Activated T-cell treated with anti-CD3 and anti-CD28 coated beads, Interleukin-2, amount 50 U/mL, for 4 hours (primary cell): ENCODE results near the gene TRMT61B. TPM values are rescaled to one million over a fixed set of nuclear protein-coding genes. Genes with fewer than 3 reads are reported as not detected.

Experiments
- ATAC-seq, 2 donors: fragments of 200-7000 bp; cut with Tn5 transposase; one replicate each; pipeline ENCODE4 v1.10.0; 2021
- DNase-seq: peaks from one replicate; pipeline ENCODE4 v3.0.0-alpha.2; 2020
- H3K27me3 Mint-ChIP-seq: one replicate; pipeline ENCODE4 v1.8.0; 2021; ENCODE audit warnings: low read depth, mixed read lengths
- H3K36me3 Mint-ChIP-seq: one replicate; pipeline ENCODE4 v1.8.0; 2022; ENCODE audit warnings: mixed read lengths; ENCODE audit not compliant: insufficient read depth
- H3K4me1 Mint-ChIP-seq: one replicate; pipeline ENCODE4 v1.8.0; 2021; ENCODE audit warnings: low read depth, mixed read lengths
- H3K4me3 Mint-ChIP-seq: one replicate; pipeline ENCODE4 v1.8.0; 2021; ENCODE audit warnings: mild to moderate bottlenecking, moderate library complexity, mixed read lengths
- H3K9me3 Mint-ChIP-seq: one replicate; pipeline ENCODE4 v1.8.0; 2021; ENCODE audit warnings: mixed read lengths
- total RNA-seq, 3 donors: library from RNA; stranded (reverse); gene quantifications; one replicate each; pipeline ENCODE4 v1.2.1, GENCODE V29; 2021

The TRMT61B gene
- 10 to 100 TPM; 18.4 to 21.2 (median 21.0) TPM for total RNA-seq

- no peaks in the 10 kb centered on the region for H3K9me3 Mint-ChIP-seq
- peak; percentile 97 for ATAC-seq
- H3K36me3 Mint-ChIP-seq, result peaks cover 9% of the 10 kb centered on the region
- H3K4me3 Mint-ChIP-seq, result peak within 1 kb of the TSS; percentile 99
- peak; percentile 97 for DNase-seq
- peaks cover 1% of the 10 kb centered on the region for H3K27me3 Mint-ChIP-seq
- H3K4me1 Mint-ChIP-seq, result peaks cover 30% of the 10 kb centered on the region
Measured at GRCh38 chr2:28870146-28870891, at the start of gene TRMT61B. TSS of gene TRMT61B (minus strand) at chr2:28870309. CDS start at chr2:28870277, 32 bp downstream.

GRCh38 chr2:28915939-28916338, 45.8 kb upstream of the TRMT61B start:
- Mint-ChIP-seq H3K9me3 (no peaks in the 10 kb centered on the region), H3K36me3 (peaks cover 32% of the 10 kb centered on the region), H3K4me1 (peaks cover 3% of the 10 kb centered on the region), H3K27me3 (no peaks in the 10 kb centered on the region), H3K4me3 (no peak overlapping the region)
- ATAC-seq, result no peak
- DNase-seq, result no peak

- no peaks in the 10 kb centered on the region for H3K27me3 Mint-ChIP-seq
- ATAC-seq, result no peak
- no peak overlapping the region for H3K4me3 Mint-ChIP-seq
- H3K4me1 Mint-ChIP-seq, result peaks cover 12% of the 10 kb centered on the region
- no peak for DNase-seq
- H3K9me3 Mint-ChIP-seq, result no peaks in the 10 kb centered on the region
- H3K36me3 Mint-ChIP-seq, result peaks cover 52% of the 10 kb centered on the region
Measured at GRCh38 chr2:28909655-28910353, 39.7 kb upstream of the TRMT61B start.

- Mint-ChIP-seq H3K9me3 (no peaks in the 10 kb centered on the region), H3K4me3 (no peak overlapping the region), H3K36me3 (peaks cover 56% of the 10 kb centered on the region), H3K4me1 (peaks cover 18% of the 10 kb centered on the region), H3K27me3 (no peaks in the 10 kb centered on the region)
- ATAC-seq (no peak), DNase-seq (no peak)
Measured at GRCh38 chr2:28908172-28908571, 38.1 kb upstream of the TRMT61B start.

- DNase-seq (no peak), ATAC-seq (no peak)
- peaks cover 60% of the 10 kb centered on the region for H3K36me3 Mint-ChIP-seq
- H3K4me1 Mint-ChIP-seq, result peaks cover 20% of the 10 kb centered on the region
- no peak overlapping the region for H3K4me3 Mint-ChIP-seq
- H3K27me3 Mint-ChIP-seq, result no peaks in the 10 kb centered on the region
- no peaks in the 10 kb centered on the region for H3K9me3 Mint-ChIP-seq
Measured at GRCh38 chr2:28906821-28907220, 36.7 kb upstream of the TRMT61B start.

- ATAC-seq, result no peak
- Mint-ChIP-seq H3K36me3 (peaks cover 62% of the 10 kb centered on the region), H3K4me1 (peaks cover 22% of the 10 kb centered on the region), H3K27me3 (no peaks in the 10 kb centered on the region), H3K9me3 (no peaks in the 10 kb centered on the region), H3K4me3 (no peak overlapping the region)
- no peak for DNase-seq
Measured at GRCh38 chr2:28906376-28906775, 36.3 kb upstream of the TRMT61B start.

- ATAC-seq (no peak), DNase-seq (no peak)
- Mint-ChIP-seq H3K36me3 (peaks cover 63% of the 10 kb centered on the region), H3K9me3 (no peaks in the 10 kb centered on the region), H3K4me3 (no peak overlapping the region), H3K4me1 (peaks cover 30% of the 10 kb centered on the region), H3K27me3 (no peaks in the 10 kb centered on the region)
Measured at GRCh38 chr2:28905533-28905932, 35.4 kb upstream of the TRMT61B start.

- Mint-ChIP-seq H3K4me3 (peak overlapping the region; percentile 19), H3K9me3 (no peaks in the 10 kb centered on the region), H3K36me3 (peaks cover 58% of the 10 kb centered on the region), H3K27me3 (no peaks in the 10 kb centered on the region), H3K4me1 (peaks cover 32% of the 10 kb centered on the region)
- DNase-seq, result no peak
- peak in 1 of 2 donors; percentile 36 for ATAC-seq
Measured at GRCh38 chr2:28904802-28905457, 34.8 kb upstream of the TRMT61B start.

- peaks cover 52% of the 10 kb centered on the region for H3K36me3 Mint-ChIP-seq
- H3K9me3 Mint-ChIP-seq, result no peaks in the 10 kb centered on the region
- H3K4me1 Mint-ChIP-seq, result peaks cover 37% of the 10 kb centered on the region
- no peaks in the 10 kb centered on the region for H3K27me3 Mint-ChIP-seq
- H3K4me3 Mint-ChIP-seq, result no peak overlapping the region
- ATAC-seq (no peak), DNase-seq (no peak)
Measured at GRCh38 chr2:28904295-28904694, 34.2 kb upstream of the TRMT61B start.

GRCh38 chr2:28902584-28902983, 32.5 kb upstream of the TRMT61B start:
- DNase-seq, result no peak
- no peaks in the 10 kb centered on the region for H3K27me3 Mint-ChIP-seq
- ATAC-seq, result no peak
- peaks cover 51% of the 10 kb centered on the region for H3K4me1 Mint-ChIP-seq
- H3K9me3 Mint-ChIP-seq, result no peaks in the 10 kb centered on the region
- no peak overlapping the region for H3K4me3 Mint-ChIP-seq
- peaks cover 45% of the 10 kb centered on the region for H3K36me3 Mint-ChIP-seq

- H3K36me3 Mint-ChIP-seq, result peaks cover 45% of the 10 kb centered on the region
- no peaks in the 10 kb centered on the region for H3K9me3 Mint-ChIP-seq
- no peak for ATAC-seq
- DNase-seq, result no peak
- peaks cover 58% of the 10 kb centered on the region for H3K4me1 Mint-ChIP-seq
- no peak overlapping the region for H3K4me3 Mint-ChIP-seq
- no peaks in the 10 kb centered on the region for H3K27me3 Mint-ChIP-seq
Measured at GRCh38 chr2:28901841-28902240, 31.7 kb upstream of the TRMT61B start.

- Mint-ChIP-seq H3K36me3 (peaks cover 42% of the 10 kb centered on the region), H3K9me3 (no peaks in the 10 kb centered on the region), H3K27me3 (no peaks in the 10 kb centered on the region), H3K4me3 (no peak overlapping the region), H3K4me1 (peaks cover 60% of the 10 kb centered on the region)
- DNase-seq (no peak), ATAC-seq (no peak)
Measured at GRCh38 chr2:28901202-28901601, 31.1 kb upstream of the TRMT61B start.

GRCh38 chr2:28898048-28898447, 27.9 kb upstream of the TRMT61B start:
- DNase-seq, result no peak
- Mint-ChIP-seq H3K9me3 (no peaks in the 10 kb centered on the region), H3K4me3 (peak overlapping the region; percentile 98), H3K36me3 (peaks cover 31% of the 10 kb centered on the region), H3K4me1 (peaks cover 53% of the 10 kb centered on the region), H3K27me3 (no peaks in the 10 kb centered on the region)
- no peak for ATAC-seq

GRCh38 chr2:28896906-28897305, 26.8 kb upstream of the TRMT61B start:
- no peak for ATAC-seq
- peak overlapping the region; percentile 98 for H3K4me3 Mint-ChIP-seq
- no peaks in the 10 kb centered on the region for H3K9me3 Mint-ChIP-seq
- peaks cover 51% of the 10 kb centered on the region for H3K4me1 Mint-ChIP-seq
- no peaks in the 10 kb centered on the region for H3K27me3 Mint-ChIP-seq
- DNase-seq, result no peak
- H3K36me3 Mint-ChIP-seq, result peaks cover 23% of the 10 kb centered on the region
